Right atrium auricular region (tissue), 2 donors: ENCODE results near the gene MXRA5. TPM values are rescaled to one million over a fixed set of nuclear protein-coding genes. Genes with fewer than 3 reads are reported as not detected.
"Not testable (repeated sequence)": the region's sequence is repeated elsewhere in the genome, so short reads cannot be mapped to it uniquely, and the experiment has no call there.

Experiments
- DNase-seq: peaks from one replicate; pipeline ENCODE4 v3.0.0-alpha.2; 2019; ENCODE audit warnings: low spot score
- H3K27ac ChIP-seq, 2 donors: fragments of 200-600 bp; sonication (generic); 1 replicate in 1 of 2; 2 replicates in 1 of 2; pipeline ENCODE4 v1.5.1; 2016 to 2019
- H3K27me3 ChIP-seq, 2 donors: fragments of 200-600 bp; sonication (generic); one replicate each; pipeline versions ENCODE4 v1.5.1 to v1.6.0; 2017 to 2019
- H3K36me3 ChIP-seq: fragments of 200-600 bp; sonication (generic); one replicate; pipeline ENCODE4 v1.5.1; 2016
- H3K4me1 ChIP-seq, 2 donors: fragments of 200-600 bp; sonication (generic); one replicate each; pipeline versions ENCODE4 v1.5.1 to v1.6.0; 2017 to 2019
- H3K4me3 ChIP-seq, 2 donors: fragments of 200-600 bp; sonication (generic); 1 replicate in 1 of 2; 2 replicates in 1 of 2; pipeline ENCODE4 v1.5.1; 2017 to 2019; ENCODE audit warnings: mild to moderate bottlenecking in 1 of 2, moderate library complexity in 1 of 2
- H3K9me3 ChIP-seq, 2 donors: fragments of 200-600 bp; sonication (generic); one replicate each; pipeline ENCODE4 v1.5.1; 2019
- CTCF ChIP-seq, 2 donors: fragments of 200-600 bp; sonication (generic); IDR thresholded peaks; one replicate each; pipeline ENCODE4 v1.5.1; 2019; ENCODE audit warnings: antibody characterized with exemption in 2 of 2
- total RNA-seq, 2 donors: library from RNA; depleted of rRNA; stranded (reverse); fragments of >200 nt; gene quantifications; one replicate each; pipeline ENCODE4 v1.1.0, GENCODE V29; 2016

The MXRA5 gene
- total RNA-seq, 2 donors from 2014 or later = 1.2 to 4.2 TPM

- no peak overlapping the region for H3K27ac ChIP-seq
- peaks cover 0 to 2% of the 10 kb centered on the region in 2 donors for H3K27me3 ChIP-seq
- H3K9me3 ChIP-seq = no peaks in the 10 kb centered on the region
- no peak for TF ChIP-seq CTCF (IDR thresholded peaks at IDR 0.05)
- peaks cover 0 to 9% of the 10 kb centered on the region in 2 donors for H3K4me1 ChIP-seq
- no peak for DNase-seq
- H3K36me3 ChIP-seq = no peaks in the 10 kb centered on the region
- no peak overlapping the region for H3K4me3 ChIP-seq
These were observed 1.7 kb upstream of the MXRA5 start for GRCh38 chrX:3348191-3348590.

- H3K27ac ChIP-seq = peak overlapping the region; percentile 46 to 70
- no peak for TF ChIP-seq CTCF (IDR thresholded peaks at IDR 0.05)
- no peaks in the 10 kb centered on the region for H3K36me3 ChIP-seq
- DNase-seq = no peak
- peak overlapping the region; percentile 17 to 44 for H3K4me3 ChIP-seq
- H3K4me1 ChIP-seq = peaks cover 0 to 9% of the 10 kb centered on the region in 2 donors
- H3K27me3 ChIP-seq = peaks cover 0 to 2% of the 10 kb centered on the region in 2 donors
- H3K9me3 ChIP-seq = no peaks in the 10 kb centered on the region
These were observed 916 bp downstream of the MXRA5 start for GRCh38 chrX:3345281-3346191.

GRCh38 chrX:3343569-3343968 lies 2.9 kb downstream of the MXRA5 start:
- H3K4me3 ChIP-seq, H3K27ac ChIP-seq, H3K4me1 ChIP-seq, H3K27me3 ChIP-seq, H3K9me3 ChIP-seq, H3K36me3 ChIP-seq, DNase-seq: not testable (repeated sequence)

GRCh38 chrX:3340016-3340415 lies 6.4 kb downstream of the MXRA5 start:
- Histone ChIP-seq H3K4me3 (no peak overlapping the region), H3K4me1 (peaks cover 0 to 5% of the 10 kb centered on the region in 2 donors), H3K27me3 (no peaks in the 10 kb centered on the region), H3K36me3 (no peaks in the 10 kb centered on the region), H3K9me3 (no peaks in the 10 kb centered on the region), H3K27ac (no peak overlapping the region)
- no peak for DNase-seq
- TF ChIP-seq CTCF (IDR thresholded peaks at IDR 0.05) = no peak

GRCh38 chrX:3326681-3327080 lies 19.8 kb downstream of the MXRA5 start:
- TF ChIP-seq CTCF (IDR thresholded peaks at IDR 0.05) = no peak
- peaks cover 0 to 5% of the 10 kb centered on the region in 2 donors for H3K9me3 ChIP-seq
- DNase-seq = no peak
- H3K36me3 ChIP-seq = no peaks in the 10 kb centered on the region
- no peak overlapping the region for H3K4me3 ChIP-seq
- no peaks in the 10 kb centered on the region for H3K27me3 ChIP-seq
- no peak overlapping the region for H3K27ac ChIP-seq
- H3K4me1 ChIP-seq = no peaks in the 10 kb centered on the region

GRCh38 chrX:3320471-3321046 lies 25.9 kb downstream of the MXRA5 start:
- no peak for TF ChIP-seq CTCF (IDR thresholded peaks at IDR 0.05)

More at GRCh38 chrX:3320471-3321046, 25.9 kb downstream of the MXRA5 start:
- no peaks in the 10 kb centered on the region for H3K36me3 ChIP-seq
- H3K4me1 ChIP-seq = no peaks in the 10 kb centered on the region
- no peak for DNase-seq
- H3K4me3 ChIP-seq = no peak overlapping the region
- peaks cover 0 to 14% of the 10 kb centered on the region in 2 donors for H3K9me3 ChIP-seq
- H3K27ac ChIP-seq = no peak overlapping the region
- H3K27me3 ChIP-seq = no peaks in the 10 kb centered on the region
